ENCODE results near the gene FAM32A.

The FAM32A gene

DNA sequence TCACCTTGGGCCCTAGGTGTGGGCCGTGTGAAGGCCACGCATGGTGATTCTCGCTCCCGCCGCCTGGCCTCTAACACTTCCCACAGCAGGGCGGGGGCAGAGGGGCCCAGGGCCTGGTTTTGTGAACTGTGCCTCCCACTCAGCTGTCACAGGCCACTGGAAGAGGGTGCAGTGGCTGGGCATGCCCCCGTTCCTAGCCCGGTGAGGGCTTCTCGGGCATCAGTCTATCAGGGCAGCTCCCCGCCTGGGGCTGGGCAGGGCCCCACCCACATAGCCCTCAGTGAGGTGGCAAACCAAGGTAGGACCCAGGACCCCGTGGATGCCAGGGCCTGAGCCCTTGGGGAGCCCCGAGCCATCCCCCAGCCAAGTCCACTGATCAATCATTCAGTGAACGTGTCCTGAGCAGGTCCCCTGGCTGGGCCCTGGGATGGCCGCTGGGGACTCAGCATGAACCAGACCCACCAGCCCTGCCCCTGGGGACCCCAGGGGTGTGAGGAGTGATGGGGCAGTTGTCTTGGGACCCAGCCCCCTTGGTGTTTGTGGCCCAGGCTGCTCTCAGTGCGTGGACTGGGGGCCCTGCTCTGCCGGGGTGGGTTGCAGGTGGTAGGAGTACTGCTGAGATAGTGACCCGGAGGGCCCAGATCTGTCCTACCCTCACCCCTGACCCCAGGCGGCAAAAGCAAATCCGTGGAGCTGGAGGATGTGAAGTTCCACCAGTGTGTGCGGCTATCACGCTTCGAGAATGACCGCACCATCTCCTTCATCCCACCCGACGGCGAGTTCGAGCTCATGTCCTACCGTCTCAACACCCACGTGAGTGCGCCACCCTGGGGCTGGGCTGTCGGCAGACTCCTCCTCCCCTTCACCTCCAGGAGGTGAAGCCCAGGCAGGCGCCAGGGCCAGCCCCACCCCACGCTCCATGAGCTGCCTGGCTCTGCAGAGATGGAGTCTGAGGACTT is 41.9 kb downstream of the FAM32A start:
- DNase-seq = no peak

DNA sequence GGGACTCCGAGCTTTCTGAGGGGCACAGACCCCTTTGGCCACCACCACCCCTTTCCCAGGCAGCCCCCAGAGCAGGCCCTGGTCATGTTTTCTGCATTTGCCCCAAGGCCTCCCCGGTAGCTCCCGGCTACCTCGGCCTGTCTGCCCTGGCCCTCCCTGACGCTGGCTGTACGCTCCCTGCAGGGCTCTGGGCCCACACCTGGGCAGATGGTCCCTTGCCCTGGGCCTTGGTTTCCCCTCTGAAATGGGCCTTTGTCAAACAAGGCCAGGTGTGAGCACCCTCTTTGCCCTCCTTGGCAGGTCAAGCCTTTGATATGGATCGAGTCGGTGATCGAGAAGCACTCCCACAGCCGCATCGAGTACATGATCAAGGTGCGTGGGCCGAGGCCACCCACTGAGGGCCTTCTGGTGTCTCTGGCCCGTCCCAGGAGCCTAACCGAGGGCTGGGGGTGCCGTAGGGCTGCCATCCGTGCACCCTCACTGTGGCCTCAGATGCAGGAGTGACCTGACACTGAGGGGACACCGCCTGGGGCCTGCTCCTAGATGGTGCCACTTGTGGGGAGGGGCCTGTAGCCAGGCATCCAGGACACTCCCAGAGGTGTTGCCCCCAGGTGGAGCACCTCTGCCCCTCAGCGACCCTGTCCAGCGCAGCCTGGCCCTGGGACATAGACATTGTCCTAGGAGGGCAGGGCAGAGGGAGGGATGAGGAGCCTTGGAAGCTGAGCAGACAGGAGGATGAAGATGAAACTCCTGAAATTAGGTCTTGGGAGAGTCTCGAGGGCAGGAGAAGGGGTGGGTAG is 42.8 kb downstream of the FAM32A start:
- no peak for DNase-seq

GRCh38 chr19:16228637-16229321 is 43.6 kb downstream of the FAM32A start:
- no peak for DNase-seq

- DNase-seq = no peak
Measured at GRCh38 chr19:16229322-16229641, 44.1 kb downstream of the FAM32A start.

DNA sequence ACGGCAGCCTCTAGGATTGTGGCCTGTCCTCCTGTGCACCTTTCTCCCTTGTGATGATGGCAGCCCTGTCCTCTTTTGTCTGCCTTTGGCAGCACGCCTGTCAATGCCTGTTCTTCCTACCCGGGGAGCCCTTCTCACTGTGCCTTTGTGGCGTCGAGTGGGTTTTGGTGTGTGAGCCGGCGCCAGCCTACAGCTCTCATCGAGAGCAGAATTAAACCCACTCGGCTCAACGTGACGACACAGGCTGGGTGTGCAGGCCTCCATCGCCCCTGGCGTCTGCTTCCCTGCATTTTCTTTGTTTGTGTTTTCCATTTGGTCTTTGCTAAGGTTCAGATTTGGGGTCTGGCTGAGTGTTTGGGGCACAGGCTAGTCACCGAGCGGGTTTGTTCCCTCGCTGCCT is 46.9 kb downstream of the FAM32A start:
- DNase-seq = no peak

- DNase-seq = no peak
Measured at GRCh38 chr19:16232568-16232967, 47.4 kb downstream of the FAM32A start.

- DNase-seq = no peak
Measured at GRCh38 chr19:16233081-16233776, 48.0 kb downstream of the FAM32A start.

GRCh38 chr19:16233836-16234551 is 48.8 kb downstream of the FAM32A start:
- DNase-seq = no peak

DNA sequence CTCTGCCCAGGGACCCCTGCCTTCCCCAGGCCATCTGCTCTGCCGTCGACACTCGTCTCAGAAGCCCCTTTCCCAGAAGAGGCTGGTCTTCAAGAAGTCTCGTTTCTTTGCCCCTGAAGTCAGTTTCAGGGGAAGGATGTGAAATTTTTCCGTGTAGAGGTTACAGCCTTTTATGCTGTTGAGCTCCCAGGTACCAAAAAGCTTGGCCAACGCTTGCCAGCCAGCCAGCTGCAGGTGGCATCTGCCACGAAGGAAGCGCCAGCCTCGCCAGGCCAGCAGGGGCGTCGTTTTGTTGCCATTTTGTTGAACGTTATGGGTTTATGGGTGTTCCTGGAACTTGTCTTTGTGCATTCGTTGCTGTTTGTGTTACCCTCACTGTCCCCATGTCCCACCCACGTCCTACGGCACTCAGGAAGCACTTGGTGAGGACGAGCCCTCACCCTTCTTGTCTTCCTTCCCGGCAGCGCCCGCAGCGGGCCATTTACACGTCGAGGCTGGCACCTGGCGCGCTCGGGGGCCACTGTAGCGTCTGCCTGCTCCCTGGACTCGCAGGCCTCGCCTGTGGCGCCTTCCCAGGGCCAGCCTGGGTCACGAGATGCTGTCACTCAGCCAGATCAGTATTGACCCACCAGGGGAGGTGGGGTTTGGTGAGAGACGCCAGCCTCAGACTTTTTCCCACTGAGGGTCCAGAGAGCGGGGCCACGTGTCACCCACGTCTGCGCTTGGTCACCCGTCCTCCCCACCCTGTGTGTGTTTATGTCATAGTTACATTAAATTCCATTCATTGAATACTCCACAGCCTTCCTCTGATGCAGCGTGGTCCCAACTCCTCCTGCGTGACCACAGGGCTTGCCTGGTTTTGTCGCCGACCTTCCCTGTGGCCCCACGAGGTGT is 49.6 kb downstream of the FAM32A start:
- no peak for DNase-seq

- DNase-seq = no peak
Measured at GRCh38 chr19:16235811-16236652, 50.8 kb downstream of the FAM32A start.
